ENCODE data around the gene IPO9. TPM values are rescaled to one million over a fixed set of nuclear protein-coding genes. Genes with fewer than 3 reads are reported as not detected.

IPO9 gene
- total RNA-seq, 1 donor from 2014 or later: 9.3 TPM

GRCh38 chr1:201889090-201889968 lies 60.4 kb downstream of the IPO9 start:
- H3K4me3 ChIP-seq: peak overlapping the region; percentile 58 to 81
- H3K4me1 ChIP-seq: peaks cover 23 to 44% of the 10 kb centered on the region in 2 donors

DNA sequence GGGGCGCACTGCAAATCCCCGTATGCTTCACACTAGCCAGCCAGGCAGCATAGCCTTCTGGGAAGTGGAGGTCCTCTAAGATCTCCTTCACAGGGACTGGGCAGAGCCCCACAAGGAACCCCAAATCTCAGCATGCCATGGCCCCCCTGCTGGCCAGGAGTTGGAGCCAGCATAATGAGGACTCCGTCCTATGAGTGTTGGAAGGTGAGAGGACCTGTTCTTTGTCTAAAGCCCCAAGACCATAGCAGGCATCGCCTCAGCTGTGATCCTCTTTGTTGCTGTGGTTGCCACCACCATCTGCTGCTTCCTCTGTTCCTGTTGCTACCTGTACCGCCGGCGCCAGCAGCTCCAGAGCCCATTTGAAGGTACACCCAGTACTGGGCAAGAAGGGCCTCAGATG lies 61.3 kb downstream of the IPO9 start:
- TF ChIP-seq CTCF (IDR thresholded peaks at IDR 0.05): no peak
- intact Hi-C loops (cut with DNase I): no loop called here
- Histone ChIP-seq H3K27me3 (no peaks in the 10 kb centered on the region), H3K9me3 (no peaks in the 10 kb centered on the region), H3K27ac (peak overlapping the region; percentile 87 to 94), H3K36me3 (no peaks in the 10 kb centered on the region), H3K4me1 (peaks cover 16 to 44% of the 10 kb centered on the region in 2 donors), H3K4me3 (peak overlapping the region in 1 of 2 donors; percentile 81)
- DNase-seq (ENCODE audit: low spot score in 2 of 2): no peak

More at GRCh38 chr1:201889090-201889968, 60.4 kb downstream of the IPO9 start:
- no peak for DNase-seq (ENCODE audit: low spot score in 2 of 2)
- peak overlapping the region; percentile 87 to 94 for H3K27ac ChIP-seq
- no peaks in the 10 kb centered on the region for H3K9me3 ChIP-seq
- no peaks in the 10 kb centered on the region for H3K36me3 ChIP-seq
- H3K27me3 ChIP-seq: no peaks in the 10 kb centered on the region
- intact Hi-C loops (cut with DNase I): loop anchor here (2.0 to 10.0 kb wide), 2 partner anchors 61 to 245 kb away; partner anchors contain the start of gene IPO9
- no peak for TF ChIP-seq CTCF (IDR thresholded peaks at IDR 0.05)

DNA sequence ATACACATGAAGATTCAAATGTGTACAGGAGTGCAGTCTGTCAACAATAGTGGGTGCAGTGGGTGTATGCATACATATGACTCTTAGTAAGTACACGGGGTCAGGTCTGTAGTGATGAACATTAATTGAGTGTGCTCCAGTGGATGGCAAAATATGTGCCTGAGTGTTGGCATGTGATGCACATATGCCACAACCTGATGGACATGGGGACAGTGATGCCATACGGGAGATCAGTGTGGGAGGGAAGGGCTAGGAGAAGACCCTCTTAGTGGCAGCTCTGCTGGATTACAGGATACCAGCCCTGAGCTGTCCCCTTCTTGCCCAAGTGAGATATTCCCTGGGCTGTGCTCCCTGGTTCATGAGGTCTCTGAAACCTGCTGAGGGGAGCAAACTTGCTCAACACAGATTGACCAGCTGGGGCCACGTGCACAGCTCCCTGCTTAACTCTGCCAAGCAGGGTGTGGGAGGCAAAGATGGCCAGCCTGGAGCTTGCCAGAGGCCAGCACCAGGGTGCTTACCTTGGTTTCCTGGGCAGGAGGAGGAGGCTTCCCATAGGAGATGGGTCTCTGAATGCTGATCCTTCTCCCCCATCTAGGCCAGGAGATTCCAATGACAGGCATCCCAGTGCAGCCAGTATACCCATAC lies 62.0 kb downstream of the IPO9 start:
- intact Hi-C loops (cut with DNase I): no loop called here
- no peak for DNase-seq (ENCODE audit: low spot score in 2 of 2)
- H3K4me3 ChIP-seq: peak overlapping the region in 1 of 2 donors; percentile 81
- H3K27ac ChIP-seq: peak overlapping the region; percentile 87 to 94
- H3K4me1 ChIP-seq: peaks cover 14 to 39% of the 10 kb centered on the region in 2 donors
- H3K9me3 ChIP-seq: no peaks in the 10 kb centered on the region
- H3K36me3 ChIP-seq: no peaks in the 10 kb centered on the region
- TF ChIP-seq CTCF (IDR thresholded peaks at IDR 0.05): no peak
- H3K27me3 ChIP-seq: no peaks in the 10 kb centered on the region

DNA sequence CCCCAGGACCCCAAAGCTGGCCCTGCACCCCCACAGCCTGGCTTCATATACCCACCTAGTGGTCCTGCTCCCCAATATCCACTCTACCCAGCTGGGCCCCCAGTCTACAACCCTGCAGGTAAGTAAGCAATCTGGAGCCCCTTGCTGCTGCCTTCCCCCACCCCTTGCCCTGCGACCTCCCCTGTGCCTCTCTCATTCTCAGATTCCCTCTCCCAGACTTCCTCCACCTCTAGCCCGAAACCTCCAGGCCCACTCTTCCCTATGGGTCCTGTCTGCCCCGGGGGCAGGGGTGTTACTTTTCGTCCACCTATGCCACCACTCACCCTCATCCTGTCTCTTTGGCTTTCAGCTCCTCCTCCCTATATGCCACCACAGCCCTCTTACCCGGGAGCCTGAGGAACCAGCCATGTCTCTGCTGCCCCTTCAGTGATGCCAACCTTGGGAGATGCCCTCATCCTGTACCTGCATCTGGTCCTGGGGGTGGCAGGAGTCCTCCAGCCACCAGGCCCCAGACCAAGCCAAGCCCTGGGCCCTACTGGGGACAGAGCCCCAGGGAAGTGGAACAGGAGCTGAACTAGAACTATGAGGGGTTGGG lies 62.6 kb downstream of the IPO9 start:
- Histone ChIP-seq H3K27me3 (no peaks in the 10 kb centered on the region), H3K27ac (peak overlapping the region; percentile 87 to 94), H3K36me3 (peaks cover 0 to 4% of the 10 kb centered on the region in 2 donors), H3K4me3 (no peak overlapping the region), H3K9me3 (no peaks in the 10 kb centered on the region), H3K4me1 (peaks cover 16 to 39% of the 10 kb centered on the region in 2 donors)
- no peak for DNase-seq (ENCODE audit: low spot score in 2 of 2)
- TF ChIP-seq CTCF (IDR thresholded peaks at IDR 0.05): no peak
- intact Hi-C loops (cut with DNase I): no loop called here

GRCh38 chr1:201892211-201892610 lies 63.3 kb downstream of the IPO9 start:
- Histone ChIP-seq H3K4me1 (peaks cover 20 to 44% of the 10 kb centered on the region in 2 donors), H3K27ac (peak overlapping the region; percentile 87 to 94), H3K27me3 (no peaks in the 10 kb centered on the region), H3K9me3 (no peaks in the 10 kb centered on the region), H3K36me3 (peaks cover 0 to 7% of the 10 kb centered on the region in 2 donors), H3K4me3 (no peak overlapping the region)
- intact Hi-C loops (cut with DNase I): no loop called here
- no peak for TF ChIP-seq CTCF (IDR thresholded peaks at IDR 0.05)
- DNase-seq (ENCODE audit: low spot score in 2 of 2): no peak
